ENCODE results near the gene PDLIM5. TPM values are rescaled to one million over a fixed set of nuclear protein-coding genes. Genes with fewer than 3 reads are reported as not detected.
"Not testable (repeated sequence)": the region's sequence is repeated elsewhere in the genome, so short reads cannot be mapped to it uniquely, and the experiment has no call there.

The PDLIM5 gene
- 60.7 to 65.1 TPM (median 64.6 TPM) in 3 replicates for total RNA-seq

GRCh38 chr4:94451695-94452475, at the start of gene PDLIM5:
Gene PDLIM5, plus strand, starts transcription at chr4:94451942. Its CDS starts 3,347 bp downstream, at chr4:94455289.
- no peaks in the 10 kb centered on the region for H3K9me3 Mint-ChIP-seq
- peak within 1 kb of the TSS; percentile 86 for H3K4me3 Mint-ChIP-seq
- peak within 1 kb of the TSS; percentile 93 for H3K27ac Mint-ChIP-seq
- peaks cover 1% of the 10 kb centered on the region for H3K36me3 Mint-ChIP-seq
- no peaks in the 10 kb centered on the region for H3K27me3 Mint-ChIP-seq (ENCODE audit: low read depth)
- TF ChIP-seq, protein P1, sequence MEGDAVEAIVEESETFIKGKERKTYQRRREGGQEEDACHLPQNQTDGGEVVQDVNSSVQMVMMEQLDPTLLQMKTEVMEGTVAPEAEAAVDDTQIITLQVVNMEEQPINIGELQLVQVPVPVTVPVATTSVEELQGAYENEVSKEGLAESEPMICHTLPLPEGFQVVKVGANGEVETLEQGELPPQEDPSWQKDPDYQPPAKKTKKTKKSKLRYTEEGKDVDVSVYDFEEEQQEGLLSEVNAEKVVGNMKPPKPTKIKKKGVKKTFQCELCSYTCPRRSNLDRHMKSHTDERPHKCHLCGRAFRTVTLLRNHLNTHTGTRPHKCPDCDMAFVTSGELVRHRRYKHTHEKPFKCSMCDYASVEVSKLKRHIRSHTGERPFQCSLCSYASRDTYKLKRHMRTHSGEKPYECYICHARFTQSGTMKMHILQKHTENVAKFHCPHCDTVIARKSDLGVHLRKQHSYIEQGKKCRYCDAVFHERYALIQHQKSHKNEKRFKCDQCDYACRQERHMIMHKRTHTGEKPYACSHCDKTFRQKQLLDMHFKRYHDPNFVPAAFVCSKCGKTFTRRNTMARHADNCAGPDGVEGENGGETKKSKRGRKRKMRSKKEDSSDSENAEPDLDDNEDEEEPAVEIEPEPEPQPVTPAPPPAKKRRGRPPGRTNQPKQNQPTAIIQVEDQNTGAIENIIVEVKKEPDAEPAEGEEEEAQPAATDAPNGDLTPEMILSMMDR (IDR thresholded peaks at IDR 0.05; ENCODE audit: unreplicated experiment), result no peak
- DNase-seq (ENCODE audit: low spot score in 2 of 2, unreplicated experiment in 2 of 2), result peak; percentile 87 to 92
- peaks cover 41% of the 10 kb centered on the region for H3K4me1 Mint-ChIP-seq

DNA sequence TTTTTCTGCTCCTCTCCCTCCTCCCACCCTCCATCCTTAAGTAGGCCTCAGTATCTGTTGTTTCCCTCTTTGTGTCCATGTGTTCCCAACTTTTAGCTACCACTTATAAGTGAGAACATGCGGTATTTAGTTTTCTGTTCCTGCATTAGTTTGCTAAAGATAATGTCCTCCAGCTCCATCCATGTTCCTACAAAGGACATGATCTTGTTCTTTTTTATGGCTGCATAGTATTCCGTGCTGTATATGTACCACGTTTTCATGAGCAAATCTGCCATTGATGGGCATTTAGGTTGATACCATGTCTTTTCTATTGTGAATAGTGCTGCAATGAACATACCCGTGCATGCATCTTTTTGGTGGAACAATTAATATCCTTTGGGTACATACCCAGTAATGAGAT, 49.3 kb upstream of the PDLIM5 start:
- H3K27ac Mint-ChIP-seq; H3K4me1 Mint-ChIP-seq; H3K4me3 Mint-ChIP-seq; H3K27me3 Mint-ChIP-seq (ENCODE audit: low read depth); H3K36me3 Mint-ChIP-seq; DNase-seq (ENCODE audit: low spot score in 2 of 2, unreplicated experiment in 2 of 2); H3K9me3 Mint-ChIP-seq: not testable (repeated sequence)

DNA sequence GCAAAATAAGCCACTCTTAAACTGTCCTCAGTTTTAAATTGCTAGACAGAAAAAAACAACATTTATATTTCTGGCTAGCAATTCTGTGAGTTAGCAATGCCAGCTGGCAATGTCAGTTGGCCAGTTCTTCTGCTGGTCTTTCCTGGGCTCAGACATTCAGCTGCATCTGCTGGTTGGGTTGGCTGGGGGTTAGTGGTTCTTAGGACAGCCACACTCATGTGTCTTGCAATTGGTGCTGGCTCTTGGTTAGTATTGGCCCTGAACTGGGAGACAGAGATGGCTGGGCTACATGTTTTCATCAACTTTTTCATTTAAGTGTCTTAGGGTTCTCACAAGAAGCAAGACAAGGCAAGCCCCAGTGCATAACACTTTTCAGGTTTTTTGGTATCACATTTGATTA, 48.0 kb upstream of the PDLIM5 start:
- no peak overlapping the region for H3K27ac Mint-ChIP-seq
- no peaks in the 10 kb centered on the region for H3K27me3 Mint-ChIP-seq (ENCODE audit: low read depth)
- peaks cover 3% of the 10 kb centered on the region for H3K9me3 Mint-ChIP-seq
- no peak for DNase-seq (ENCODE audit: low spot score in 2 of 2, unreplicated experiment in 2 of 2)
- H3K4me3 Mint-ChIP-seq, result no peak overlapping the region
- peaks cover 17% of the 10 kb centered on the region for H3K4me1 Mint-ChIP-seq
- no peaks in the 10 kb centered on the region for H3K36me3 Mint-ChIP-seq
- TF ChIP-seq, protein P1 (IDR thresholded peaks at IDR 0.05; ENCODE audit: unreplicated experiment), result no peak

- H3K36me3 Mint-ChIP-seq, result no peaks in the 10 kb centered on the region
- peaks cover 3% of the 10 kb centered on the region for H3K9me3 Mint-ChIP-seq
- no peak overlapping the region for H3K27ac Mint-ChIP-seq
- no peaks in the 10 kb centered on the region for H3K27me3 Mint-ChIP-seq (ENCODE audit: low read depth)
- TF ChIP-seq, protein P1 (IDR thresholded peaks at IDR 0.05; ENCODE audit: unreplicated experiment), result peak; percentile 74
- H3K4me1 Mint-ChIP-seq, result peaks cover 32% of the 10 kb centered on the region
- H3K4me3 Mint-ChIP-seq, result no peak overlapping the region
- DNase-seq (ENCODE audit: low spot score in 2 of 2, unreplicated experiment in 2 of 2), result peak; percentile 37 to 54
Observed at GRCh38 chr4:94406668-94407437, 44.9 kb upstream of the PDLIM5 start.

DNA sequence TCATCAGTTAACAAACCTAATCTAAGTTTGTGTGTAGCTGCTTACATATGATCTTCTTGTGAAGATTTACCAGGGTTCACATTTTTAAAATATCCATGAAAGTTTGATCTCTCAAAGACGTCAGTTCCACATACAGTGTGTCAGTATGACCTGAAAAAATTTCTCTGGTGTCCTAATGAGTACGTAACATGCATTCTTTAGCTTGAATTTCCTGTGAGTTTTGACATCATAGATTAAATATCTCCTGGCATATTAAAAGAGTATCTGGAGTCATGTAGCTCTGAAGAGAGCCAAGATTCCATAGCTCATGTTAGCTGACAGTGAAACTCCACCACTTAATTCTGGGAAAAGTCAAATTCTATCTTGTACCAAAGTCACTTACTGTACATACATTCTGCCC, 43.9 kb upstream of the PDLIM5 start:
- no peaks in the 10 kb centered on the region for H3K36me3 Mint-ChIP-seq
- no peak overlapping the region for H3K4me3 Mint-ChIP-seq
- H3K27me3 Mint-ChIP-seq (ENCODE audit: low read depth), result no peaks in the 10 kb centered on the region
- DNase-seq (ENCODE audit: low spot score in 2 of 2, unreplicated experiment in 2 of 2), result no peak
- H3K9me3 Mint-ChIP-seq, result no peaks in the 10 kb centered on the region
- peaks cover 42% of the 10 kb centered on the region for H3K4me1 Mint-ChIP-seq
- TF ChIP-seq, protein P1 (IDR thresholded peaks at IDR 0.05; ENCODE audit: unreplicated experiment), result no peak
- H3K27ac Mint-ChIP-seq, result no peak overlapping the region

Data from mesothelial cell of epicardium (in vitro differentiated cells).